Heart left ventricle (tissue), 16 donors: Measurements from ENCODE around the gene WWOX. TPM values are rescaled to one million over a fixed set of nuclear protein-coding genes. Genes with fewer than 3 reads are reported as not detected.

Source experiments
- ATAC-seq, 4 donors: fragments of 200-7000 bp; cut with Tn5 transposase; one replicate each; pipeline ENCODE4 v1.9.1; 2020 to 2022; ENCODE audit warnings: moderate library complexity in 4 of 4, mild to moderate bottlenecking in 3 of 4, moderate number of reproducible peaks in 1 of 4
- DNase-seq, 5 donors: peaks; one replicate each; pipeline ENCODE4 v3.0.0-alpha.2; 2020
- H3K27ac ChIP-seq, 12 donors: fragments of 200-600 bp; sonication (generic) in 4 of 12; one replicate each; pipeline versions ENCODE4 v1.5.0 to v1.8.0; 2016 to 2022; ENCODE audit warnings: mild to moderate bottlenecking in 2 of 12
- H3K27me3 ChIP-seq, 9 donors: fragments of 200-600 bp; sonication (generic) in 2 of 9; one replicate each; pipeline versions ENCODE4 v1.5.1 to v1.8.0; 2016 to 2022; ENCODE audit warnings: mild to moderate bottlenecking in 3 of 9
- H3K36me3 ChIP-seq, 9 donors: fragments of 200-600 bp; sonication (generic) in 2 of 9; one replicate each; pipeline versions ENCODE4 v1.5.0 to v1.8.0; 2018 to 2022; ENCODE audit warnings: mild to moderate bottlenecking in 2 of 9
- H3K4me1 ChIP-seq, 12 donors: fragments of 200-600 bp; sonication (generic) in 4 of 12; one replicate each; pipeline versions ENCODE4 v1.5.0 to v1.8.0; 2016 to 2022; ENCODE audit warnings: mild to moderate bottlenecking in 3 of 12
- H3K4me3 ChIP-seq, 12 donors: fragments of 200-600 bp; sonication (generic) in 4 of 12; one replicate each; pipeline versions ENCODE4 v1.5.0 to v1.8.0; 2017 to 2022; ENCODE audit warnings: mild to moderate bottlenecking in 9 of 12, moderate library complexity in 4 of 12
- H3K9me3 ChIP-seq, 12 donors: fragments of 200-600 bp; sonication (generic) in 4 of 12; one replicate each; pipeline versions ENCODE4 v1.5.0 to v1.8.0; 2016 to 2022; ENCODE audit warnings: mild to moderate bottlenecking in 1 of 12
- CTCF ChIP-seq, 12 donors: fragments of 200-600 bp; sonication (generic) in 4 of 12; IDR thresholded peaks; one replicate each; pipeline versions ENCODE4 v1.5.0 to v1.8.0; 2018 to 2022; ENCODE audit warnings: antibody characterized with exemption in 12 of 12, mild to moderate bottlenecking in 5 of 12
- POLR2A ChIP-seq, 2 donors: fragments of 450-650 bp; IDR thresholded peaks; one replicate each; pipeline ENCODE4 v1.6.1; 2017; ENCODE audit warnings: antibody characterized with exemption in 2 of 2, mild to moderate bottlenecking in 2 of 2, moderate library complexity in 2 of 2
- WGBS, 4 donors: extraction: QIAGEN DNeasy Blood & Tissue Kit in 2 of 4; methylation state at CpG; one replicate each; pipeline versions ENCODE4 v1.1.5 to v1.1.7; 2013 to 2018; 5-methylcytosine and 5-hydroxymethylcytosine counted together
- intact Hi-C, 10 donors: fragments of 100-400 bp; cut with DNase I; formaldehyde crosslinking; loops; one replicate each; pipeline versions ENCODE4 v1.11.1 to v1.14.2; 2022
- polyA plus RNA-seq, 2 donors: library from polyadenylated mRNA; stranded (reverse); fragments of 200-250 nt; gene quantifications; one replicate each; pipeline ENCODE4 v1.2.3, GENCODE V29; 2013
- total RNA-seq, 9 donors: library from RNA; depleted of rRNA in 2 of 9; stranded (reverse); fragments of >200 nt in 2 of 9; fragmentation: NEBNext Ultra II Directional in 3 of 9; extraction: Animal tissue kit (Norgen Biotek cat#: 25700) in 3 of 9; gene quantifications; one replicate each; pipeline versions ENCODE4 v1.1.0 to v1.2.4, GENCODE V29; 2016 to 2023
- donor health status: ischemic (EF 13 %, LVEDD 7.1; RV severe dilation, severe dysfunction).
- donor health status: healthy with polysubstance abuse.
- donor health status: DM: no; HTN: yes; CAD: no.
- donor health status: DM: no; HTN: no; CAD: no.
- donor health status: ischemic (EF 25% LVEDD 6.9; RV normal size, moderate dysfunction).
- donor health status: ischemic (EF 25% LVEDD 5.7; RV mildly dilated, moderate dysfunction).
- donor health status: healthy.
- donor health status: DM: yes; HTN: yes; CAD: no.
- donor health status: ischemic (EF 35%, LVEDD 5.7; RV mildly dilated, moderate dysfunction).
- donor health status: nonischemic (EF 11% LVEDD 7.7; RV severe dilation, severe dysfunction).
- donor health status: DM: yes; HTN: yes; CAD: no.
- donor health status: PGD.
- donor health status: ischemic (EF 29% LVEDD 5.4; RV normal size, mild dysfunction).
- donor health status: nonischemic (EF 23%, LVEDD 6.1; RV moderate dilation, normal function).

WWOX gene
- total and polyA plus RNA-seq, 11 donors: 4.3 to 18.3 (median 9.1) TPM

- no peaks in the 10 kb centered on the region for H3K36me3 ChIP-seq
- no peak for TF ChIP-seq CTCF (IDR thresholded peaks at IDR 0.05)
- no peak for TF ChIP-seq POLR2A (IDR thresholded peaks at IDR 0.05)
- intact Hi-C loops: no loop called here
- DNase-seq: no peak
- H3K27ac ChIP-seq: no peak overlapping the region
- no peaks in the 10 kb centered on the region for H3K4me1 ChIP-seq
- peaks cover 0 to 6% (median 0%) of the 10 kb centered on the region in 9 donors for H3K27me3 ChIP-seq
- no peak overlapping the region for H3K4me3 ChIP-seq
- WGBS, 4 donors: 30 to 38% (median 36%) methylated on average over 5 of the region's 5 CpGs
- H3K9me3 ChIP-seq: no peaks in the 10 kb centered on the region
- ATAC-seq: no peak
Observed at GRCh38 chr16:78060295-78060694, 39.2 kb upstream of the WWOX start.

DNA sequence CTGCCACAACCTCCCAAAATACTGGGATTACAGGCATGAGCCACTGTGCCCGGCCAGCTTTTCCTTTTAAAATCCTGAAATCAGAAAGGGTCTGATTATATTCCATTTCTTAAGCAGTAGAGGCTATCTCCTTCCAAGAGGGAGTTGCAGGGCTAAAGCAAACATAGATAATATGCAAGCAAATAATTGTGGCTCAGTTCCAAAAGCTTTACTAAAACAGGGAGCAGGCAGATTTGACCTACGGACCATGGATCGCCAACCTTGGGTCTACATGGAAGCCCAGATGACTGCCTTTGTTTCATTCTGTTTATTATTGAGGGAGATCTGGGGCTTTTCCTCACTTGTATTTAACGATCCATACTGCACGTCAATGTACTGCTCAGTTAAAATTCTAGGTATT lies 38.6 kb upstream of the WWOX start:
- Histone ChIP-seq H3K36me3 (no peaks in the 10 kb centered on the region), H3K4me1 (no peaks in the 10 kb centered on the region), H3K9me3 (no peaks in the 10 kb centered on the region), H3K4me3 (no peak overlapping the region), H3K27me3 (peaks cover 0 to 6% (median 0%) of the 10 kb centered on the region in 9 donors), H3K27ac (no peak overlapping the region)
- WGBS, 4 donors: 68 to 77% (median 73%) methylated on average over 5 of the region's 5 CpGs
- DNase-seq (no peak), ATAC-seq (no peak)
- intact Hi-C loops: no loop called here
- TF ChIP-seq POLR2A (IDR thresholded peaks at IDR 0.05) (no peak), CTCF (IDR thresholded peaks at IDR 0.05) (no peak)

DNA sequence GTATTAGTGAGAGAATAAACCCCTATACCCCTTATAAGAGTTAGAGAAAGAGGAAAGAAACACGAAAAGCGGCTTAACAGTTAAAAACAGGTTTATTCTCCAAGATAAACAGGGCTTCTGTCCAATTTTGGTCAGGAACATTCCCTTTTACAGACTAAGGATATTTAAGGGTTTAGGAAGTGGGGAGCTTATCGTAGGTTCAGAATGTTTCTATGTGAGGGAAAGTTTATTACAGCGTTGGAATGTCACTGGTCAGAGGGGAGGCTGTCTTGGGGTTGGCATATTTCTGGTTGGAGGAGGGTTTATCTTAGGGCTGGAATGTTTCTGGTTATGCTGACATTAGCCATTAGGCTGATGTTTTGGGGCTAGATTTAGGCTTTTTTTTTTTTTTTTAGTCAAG lies 34.1 kb upstream of the WWOX start:
- Histone ChIP-seq H3K27ac (no peak overlapping the region), H3K9me3 (no peaks in the 10 kb centered on the region), H3K4me3 (no peak overlapping the region), H3K36me3 (no peaks in the 10 kb centered on the region), H3K4me1 (no peaks in the 10 kb centered on the region), H3K27me3 (peaks cover 0 to 1% (median 0%) of the 10 kb centered on the region in 9 donors)
- DNase-seq (no peak), ATAC-seq (no peak)
- WGBS, 4 donors: 38 to 52% (median 44%) methylated on average over 4 of the region's 4 CpGs
- intact Hi-C loops: no loop called here
- TF ChIP-seq POLR2A (IDR thresholded peaks at IDR 0.05) (no peak), CTCF (IDR thresholded peaks at IDR 0.05) (no peak)

- no peaks in the 10 kb centered on the region for H3K9me3 ChIP-seq
- ATAC-seq (no peak), DNase-seq (no peak)
- intact Hi-C loops: loop anchor here in 1 of 10 donors (10.0 kb wide), 1 partner anchor 55 kb away; no protein-coding TSS in a partner anchor
- H3K36me3 ChIP-seq: no peaks in the 10 kb centered on the region
- H3K4me3 ChIP-seq: no peak overlapping the region
- H3K4me1 ChIP-seq: no peaks in the 10 kb centered on the region
- H3K27ac ChIP-seq: no peak overlapping the region
- WGBS, 4 donors: 80 to 88% (median 85%) methylated on average over 5 of the region's 5 CpGs
- no peak for TF ChIP-seq CTCF (IDR thresholded peaks at IDR 0.05)
- TF ChIP-seq POLR2A (IDR thresholded peaks at IDR 0.05): no peak
- H3K27me3 ChIP-seq: peaks cover 0 to 16% (median 0%) of the 10 kb centered on the region in 9 donors
Observed at GRCh38 chr16:78069913-78070312, 29.5 kb upstream of the WWOX start.
